ENCODE data around the gene LZTS2.
A peak's percentile ranks its signal among the peaks of the same experiment; 100 is the strongest.

LZTS2 gene

DNA sequence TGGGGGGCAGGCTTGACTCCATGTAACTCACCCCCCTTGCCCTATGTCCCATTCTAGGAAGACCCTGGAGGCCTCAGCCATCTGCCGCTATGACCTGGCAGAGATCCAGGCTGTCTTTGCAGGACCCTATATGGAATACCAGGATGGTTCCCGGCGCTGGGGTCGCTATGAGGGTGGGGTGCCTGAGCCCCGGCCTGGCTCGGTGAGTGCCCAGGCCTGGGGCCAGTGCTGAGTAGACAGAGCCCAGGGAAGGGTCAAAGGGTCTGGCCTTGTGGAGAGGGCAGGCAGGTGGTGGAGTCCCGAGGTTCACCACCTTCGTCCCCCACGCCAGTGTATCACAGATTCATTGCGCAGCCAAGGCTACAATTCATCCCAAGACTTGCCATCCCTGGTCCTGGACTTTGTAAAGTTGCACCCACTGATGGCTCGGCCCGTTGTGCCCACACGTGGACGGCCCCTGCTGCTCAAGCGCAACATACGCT lies 19.8 kb upstream of the LZTS2 start:
- peak; percentile 48 for DNase-seq

DNA sequence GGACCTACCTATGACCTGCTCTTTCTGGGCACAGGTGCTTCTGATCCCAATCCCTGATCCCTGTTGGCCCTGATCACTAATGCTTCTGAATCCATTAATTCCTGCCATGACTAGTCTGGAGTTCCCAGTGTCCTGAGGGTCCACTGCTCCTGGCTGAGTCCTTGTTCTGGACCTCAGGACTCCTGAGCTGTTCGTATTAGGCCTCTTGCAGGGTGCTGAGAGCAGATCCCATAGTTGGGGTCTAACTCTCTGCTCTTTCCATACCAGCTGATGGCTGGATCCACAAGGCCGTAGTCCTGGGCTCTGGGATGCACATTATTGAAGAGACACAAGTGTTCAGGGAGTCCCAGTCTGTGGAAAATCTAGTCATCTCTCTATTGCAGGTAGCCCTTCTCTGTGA lies 19.3 kb upstream of the LZTS2 start:
- peak; percentile 26 for DNase-seq

- DNase-seq = peak; percentile 43
These were observed 18.9 kb upstream of the LZTS2 start for GRCh38 chr10:100980711-100981110.

- DNase-seq = no peak
These were observed 18.3 kb upstream of the LZTS2 start for GRCh38 chr10:100981178-100981772.

DNA sequence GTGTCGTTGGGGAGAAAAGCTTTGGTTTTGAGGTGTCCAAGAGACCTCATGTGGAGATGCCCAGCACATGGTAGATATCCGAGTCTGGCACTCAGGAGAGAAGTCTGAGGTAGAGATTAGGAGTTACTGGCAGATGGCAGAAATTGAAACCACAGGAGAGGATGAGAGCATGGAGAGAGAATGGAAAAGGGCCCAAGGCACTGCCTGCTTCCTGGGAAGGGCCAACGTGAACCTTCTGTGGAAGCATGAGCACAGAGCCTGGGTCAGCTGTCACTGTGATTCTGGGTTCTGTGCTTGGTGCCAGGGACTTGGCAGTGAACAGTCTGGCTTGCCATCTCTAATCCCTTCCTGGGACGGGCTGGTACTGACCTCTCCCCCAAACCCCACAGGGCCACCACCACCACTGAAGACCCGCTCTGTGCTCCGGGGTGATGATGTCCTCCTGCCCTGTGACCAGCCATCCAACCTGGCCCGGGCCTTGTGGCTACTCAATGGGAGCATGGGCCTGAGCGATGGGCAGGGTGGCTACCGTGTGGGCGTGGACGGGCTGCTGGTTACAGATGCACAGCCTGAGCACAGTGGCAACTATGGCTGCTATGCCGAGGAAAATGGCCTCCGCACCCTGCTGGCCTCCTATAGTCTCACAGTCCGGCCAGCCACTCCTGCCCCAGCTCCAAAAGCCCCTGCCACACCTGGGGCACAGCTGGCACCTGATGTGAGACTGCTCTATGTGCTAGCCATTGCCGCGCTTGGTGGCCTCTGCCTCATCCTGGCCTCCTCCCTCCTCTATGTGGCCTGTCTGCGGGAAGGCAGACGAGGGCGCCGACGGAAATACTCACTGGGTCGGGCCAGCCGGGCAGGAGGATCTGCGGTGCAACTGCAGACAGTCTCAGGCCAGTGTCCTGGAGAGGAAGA lies 16.4 kb upstream of the LZTS2 start:
- peak; percentile 43 for DNase-seq

GRCh38 chr10:100983868-100984671 lies 15.5 kb upstream of the LZTS2 start:
- peak; percentile 28 for DNase-seq

GRCh38 chr10:100984672-100985177 lies 14.9 kb upstream of the LZTS2 start:
- DNase-seq = no peak

GRCh38 chr10:100985336-100985735 lies 14.3 kb upstream of the LZTS2 start:
- no peak for DNase-seq

GRCh38 chr10:100986623-100986951 lies 13.0 kb upstream of the LZTS2 start:
- DNase-seq = no peak

- peak; percentile 94 for DNase-seq
These were observed 12.5 kb upstream of the LZTS2 start, which contains the start of the genes MRPL43 and TWNK for GRCh38 chr10:100986952-100987684. MRPL43 (minus strand) TSS chr10:100987497; CDS start chr10:100987443, 54 bp downstream. TWNK (plus strand) TSS chr10:100987543; CDS start chr10:100988211, 668 bp downstream.

GRCh38 chr10:100987685-100988049 lies 11.9 kb upstream of the LZTS2 start:
- DNase-seq = no peak

- DNase-seq = no peak
These were observed 11.4 kb upstream of the LZTS2 start for GRCh38 chr10:100988166-100988565.

- DNase-seq = no peak
These were observed 10.5 kb upstream of the LZTS2 start for GRCh38 chr10:100989088-100989487.

DNA sequence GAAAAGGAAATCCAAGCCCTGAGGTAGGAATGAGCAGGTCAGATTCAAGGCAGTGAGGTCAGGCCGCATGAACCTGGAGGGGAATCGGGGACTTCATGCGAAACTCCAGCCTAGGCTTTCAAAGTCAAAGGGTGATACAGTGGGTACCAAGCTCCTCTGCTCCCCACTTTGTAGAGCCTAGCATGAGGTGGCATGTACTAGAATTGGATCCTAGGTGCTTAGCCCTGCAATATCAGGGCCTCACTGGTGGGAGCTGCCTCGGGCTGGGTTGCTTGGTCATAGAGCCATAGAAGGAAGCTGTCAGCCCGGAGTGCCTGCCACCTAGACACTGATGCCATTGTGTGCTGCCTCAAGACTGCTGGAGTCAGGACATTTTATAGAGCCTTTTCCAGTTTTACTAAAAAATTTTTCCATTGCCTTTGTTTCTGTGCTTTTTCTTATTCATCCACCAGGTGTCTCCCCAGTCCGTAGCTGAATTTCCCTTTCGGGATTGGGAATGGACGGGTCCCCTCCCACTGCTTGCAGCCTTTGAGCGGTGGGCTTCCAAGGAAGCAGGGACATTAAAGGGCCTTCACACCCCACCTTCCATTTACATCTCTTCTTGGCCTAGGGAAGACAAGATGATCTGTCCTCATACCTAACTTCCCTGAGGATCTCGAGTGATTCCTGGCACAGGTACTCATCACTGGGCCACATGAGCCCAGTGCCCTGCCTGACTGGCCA lies 5.5 kb upstream of the LZTS2 start:
- DNase-seq = no peak

GRCh38 chr10:100995181-100995580 lies 4.4 kb upstream of the LZTS2 start:
- no peak for DNase-seq

GRCh38 chr10:100996678-100997359 lies 2.8 kb upstream of the LZTS2 start:
- DNase-seq = no peak

- peak; percentile 92 for DNase-seq
These were observed 2.0 kb upstream of the LZTS2 start for GRCh38 chr10:100997360-100998182.

DNA sequence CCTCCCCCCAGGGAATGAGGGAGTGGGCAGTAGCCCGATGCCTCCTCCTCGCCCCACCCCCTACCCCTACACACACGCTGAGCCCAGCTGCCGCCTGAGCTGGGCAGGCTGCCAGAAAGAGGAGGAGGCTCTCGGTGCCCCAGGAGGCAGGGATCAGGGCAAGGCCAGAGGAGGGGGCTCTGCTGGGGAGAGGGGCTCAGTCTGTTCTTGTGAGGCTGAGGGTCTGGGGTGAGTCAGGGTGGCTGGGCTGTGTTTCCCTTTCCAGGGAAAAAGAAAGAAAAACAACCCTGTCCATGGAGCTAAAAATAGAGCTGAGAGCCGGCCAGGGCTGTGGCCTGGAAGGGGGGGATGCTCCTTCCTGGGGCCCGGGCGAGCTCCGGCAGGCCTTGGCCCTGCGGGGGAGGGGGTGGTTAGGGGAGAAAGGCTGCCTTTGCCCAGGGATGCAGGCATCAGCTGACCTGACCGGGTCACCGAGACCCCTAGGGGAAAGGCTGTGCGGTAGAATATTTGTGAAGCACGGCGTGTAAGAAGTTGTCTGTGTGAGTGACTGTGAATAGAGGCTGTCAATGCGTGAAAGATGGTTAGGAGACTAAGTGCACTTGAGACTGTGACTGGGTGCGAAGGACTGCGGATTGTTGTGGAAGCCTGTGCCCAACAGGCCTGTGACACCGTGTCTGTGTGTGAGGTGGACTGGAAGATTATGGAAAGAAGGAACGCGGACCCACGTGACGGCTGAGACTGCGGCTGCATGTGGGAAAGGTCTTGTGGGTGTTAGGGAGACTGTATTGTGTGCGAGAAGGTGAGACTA lies 1.2 kb upstream of the LZTS2 start:
- DNase-seq = peak; percentile 84

Data from activated CD8-positive, alpha-beta memory T cell treated with anti-CD3 and anti-CD28 coated beads for 24 hours (primary cell).